ENCODE measurements around the gene CYB561.

GRCh38 chr17:63482509-63482908 is 36.4 kb upstream of the CYB561 start:
- TF ChIP-seq CTCF (conservative IDR thresholded peaks at IDR 0.05; ENCODE audit: low read depth, low read length) (no peak), EZH2 (IDR thresholded peaks at IDR 0.05; ENCODE audit: low read length, unreplicated experiment) (no peak), EZH2phosphoT487 (IDR thresholded peaks at IDR 0.05; ENCODE audit: borderline replicate concordance, low read length) (no peak)
